Sigmoid colon (tissue), 4 donors: ENCODE measurements around the gene WBP2.

Experiments used
- POLR2A ChIP-seq, 2 donors: fragments of 450-650 bp; IDR thresholded peaks; one replicate each; pipeline ENCODE4 v1.6.1; 2016; ENCODE audit warnings: antibody characterized with exemption in 2 of 2, mild to moderate bottlenecking in 2 of 2, moderate library complexity in 2 of 2
- POLR2AphosphoS5 ChIP-seq, 4 donors: sonication (generic); formaldehyde crosslinking; IDR thresholded peaks; one replicate each; pipeline ENCODE4 v1.6.1; 2017; ENCODE audit warnings: antibody characterized with exemption in 4 of 4
- TF ChIP-seq, protein P1 (sequence below), 4 experiments: fragments of 450-650 bp in 3 of 4; fragments of 200-600 bp in 1 of 4; IDR thresholded peaks; one replicate each; pipeline ENCODE4 v1.5.1; 2016 to 2019; ENCODE audit warnings: antibody characterized with exemption in 4 of 4, mild to moderate bottlenecking in 3 of 4, moderate library complexity in 2 of 4

- TF ChIP-seq, protein P1, sequence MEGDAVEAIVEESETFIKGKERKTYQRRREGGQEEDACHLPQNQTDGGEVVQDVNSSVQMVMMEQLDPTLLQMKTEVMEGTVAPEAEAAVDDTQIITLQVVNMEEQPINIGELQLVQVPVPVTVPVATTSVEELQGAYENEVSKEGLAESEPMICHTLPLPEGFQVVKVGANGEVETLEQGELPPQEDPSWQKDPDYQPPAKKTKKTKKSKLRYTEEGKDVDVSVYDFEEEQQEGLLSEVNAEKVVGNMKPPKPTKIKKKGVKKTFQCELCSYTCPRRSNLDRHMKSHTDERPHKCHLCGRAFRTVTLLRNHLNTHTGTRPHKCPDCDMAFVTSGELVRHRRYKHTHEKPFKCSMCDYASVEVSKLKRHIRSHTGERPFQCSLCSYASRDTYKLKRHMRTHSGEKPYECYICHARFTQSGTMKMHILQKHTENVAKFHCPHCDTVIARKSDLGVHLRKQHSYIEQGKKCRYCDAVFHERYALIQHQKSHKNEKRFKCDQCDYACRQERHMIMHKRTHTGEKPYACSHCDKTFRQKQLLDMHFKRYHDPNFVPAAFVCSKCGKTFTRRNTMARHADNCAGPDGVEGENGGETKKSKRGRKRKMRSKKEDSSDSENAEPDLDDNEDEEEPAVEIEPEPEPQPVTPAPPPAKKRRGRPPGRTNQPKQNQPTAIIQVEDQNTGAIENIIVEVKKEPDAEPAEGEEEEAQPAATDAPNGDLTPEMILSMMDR (IDR thresholded peaks at IDR 0.05) = no peak
- TF ChIP-seq POLR2A (IDR thresholded peaks at IDR 0.05) (no peak), POLR2AphosphoS5 (IDR thresholded peaks at IDR 0.05) (no peak)
Measured at GRCh38 chr17:75820094-75821080, 34.7 kb downstream of the WBP2 start.
